ENCODE results near the gene PSTPIP2. TPM values are rescaled to one million over a fixed set of nuclear protein-coding genes. Genes with fewer than 3 reads are reported as not detected.

PSTPIP2 gene
- total and polyA plus RNA-seq, 2 of the 8 experiments (the other 6 are each of a cell fraction or from before 2014, with no cell fraction given), result 1.8 to 2.4 TPM

- peaks cover 0 to 8% (median 3%) of the 10 kb centered on the region in 4 experiments; a peak in 3 of 7 replicates for H3K4me1 ChIP-seq (replicated peaks in 1 of 4; ENCODE audit: control insufficient read depth in 3 of 4, insufficient read depth in 4 of 4, low read length in 3 of 4)
- peak overlapping the region; percentile 94 for H4K91ac ChIP-seq (replicated peaks; ENCODE audit: insufficient read length, low read length)
- 0 out of 2 replicates have a peak overlapping the region, but pooled peaks have one; percentile 65 for H2AK5ac ChIP-seq (ENCODE audit: low read depth, low read length)
- peak overlapping the region; percentile 59; the same call in 1 of the 2 replicates for H2AFZ ChIP-seq (ENCODE audit: low read length)
- POLR2A ChIA-PET (ENCODE audit: partially characterized antibody), result interaction anchor here (1.7 to 2.0 kb wide), 2 partner anchors 13 to 19 kb away, joined by 4 to 5 read pairs; no protein-coding TSS in a partner anchor
- DNase-seq (ENCODE audit: low read depth in 1 of 2, low spot score in 2 of 2), result no peak
- H3K23ac ChIP-seq (ENCODE audit: insufficient read length), result no peak overlapping the region
- H3K27ac ChIP-seq (ENCODE audit: low read depth, low read length), result no peak overlapping the region
- no peaks in the 10 kb centered on the region for H3K36me3 ChIP-seq (ENCODE audit: control insufficient read depth in 2 of 4, insufficient read depth in 4 of 4, low read length in 3 of 4)
- peak overlapping the region; percentile 96; the same call in 1 of the 2 replicates for H2BK12ac ChIP-seq (ENCODE audit: low read depth, low read length)
- H3K14ac ChIP-seq (ENCODE audit: insufficient read length), result no peak overlapping the region
- peak overlapping the region; percentile 93; the same call in 1 of the 2 replicates for H2BK20ac ChIP-seq (ENCODE audit: low read length)
- H3K4me3 ChIP-seq (ENCODE audit: extremely low read depth in 1 of 4, insufficient read depth in 2 of 4, low read depth in 3 of 4, low read length in 4 of 4), result no peak overlapping the region
- H3K27me3 ChIP-seq (replicated peaks in 1 of 4; ENCODE audit: control insufficient read depth in 3 of 4, extremely low read depth in 1 of 4, insufficient read depth in 3 of 4, low read length in 3 of 4), result no peaks in the 10 kb centered on the region
- H3K18ac ChIP-seq (ENCODE audit: extremely low read depth, low read length), result peak overlapping the region; percentile 4; the same call in 1 of the 2 replicates
- no peak overlapping the region for H4K8ac ChIP-seq (ENCODE audit: extremely low read depth, insufficient read depth, low read length)
- H3K9me3 ChIP-seq (ENCODE audit: insufficient read depth in 2 of 2, low read depth in 1 of 2, low read length in 1 of 2), result no peaks in the 10 kb centered on the region
- H4K20me1 ChIP-seq (replicated peaks in 1 of 2; ENCODE audit: control insufficient read depth in 1 of 2, insufficient read depth in 2 of 2, low read length in 2 of 2), result no peaks in the 10 kb centered on the region
- no peaks in the 10 kb centered on the region for H3K79me1 ChIP-seq (ENCODE audit: low read depth, low read length)
- H3K9ac ChIP-seq (replicated peaks in 1 of 4; ENCODE audit: extremely low read depth in 1 of 4, low read depth in 3 of 4, low read length in 3 of 4), result no peak overlapping the region
- H4K5ac ChIP-seq (ENCODE audit: insufficient read length, low read depth, low read length), result no peak overlapping the region
- H3K56ac ChIP-seq (replicated peaks; ENCODE audit: insufficient read length, low read depth, low read length), result no peak overlapping the region
- H3K79me2 ChIP-seq (ENCODE audit: control insufficient read depth in 1 of 2, insufficient read depth in 2 of 2, low read length in 2 of 2), result no peaks in the 10 kb centered on the region
- no peak for FAIRE-seq
- H3K4ac ChIP-seq (replicated peaks; ENCODE audit: insufficient read length, low read depth, low read length), result no peak overlapping the region
- CTCF ChIA-PET (ENCODE audit: partially characterized antibody), result interaction anchor here (0.7 to 4.4 kb wide), 8 partner anchors 11 to 312 kb away, joined by 3 to 27 read pairs (median 6); partner anchors contain the start of gene PSTPIP2
- no peaks in the 10 kb centered on the region for H3K23me2 ChIP-seq (ENCODE audit: low read depth, low read length)
- H2BK15ac ChIP-seq (ENCODE audit: low read length), result peak overlapping the region; percentile 40; the same call in 1 of the 2 replicates
- WGBS, 2 experiments (ENCODE audit: extremely low coverage in 1 of 2, insufficient coverage in 1 of 2, insufficient read length in 1 of 2, insufficient replicate concordance in 2 of 2, low coverage in 1 of 2, low lambda C conversion rate in 2 of 2, missing lambda C conversion rate in 1 of 2), result 91% methylated on average over 5 of the region's 5 CpGs; no CpG with 5 or more reads in 1 of the 2 experiments
- H2BK5ac ChIP-seq (ENCODE audit: low read depth, low read length), result peak overlapping the region; percentile 60; the same call in 1 of the 2 replicates
- no peak overlapping the region for H3K4me2 ChIP-seq (ENCODE audit: insufficient read depth in 1 of 2, low read depth in 2 of 2, low read length in 2 of 2)
- H2BK120ac ChIP-seq (replicated peaks; ENCODE audit: low read depth, low read length), result peak overlapping the region; percentile 37
- TF ChIP-seq CTCF (IDR thresholded peaks at IDR 0.05; ENCODE audit: control extremely low read depth in 1 of 3, insufficient read depth in 1 of 3, low read depth in 1 of 3, low read length in 3 of 3) (no peak), BCL11A (IDR thresholded peaks at IDR 0.05; ENCODE audit: low read depth in 2 of 2, low read length in 2 of 2) (no peak), SP1 (IDR thresholded peaks at IDR 0.05; ENCODE audit: low read depth, low read length) (no peak), YY1 (IDR thresholded peaks at IDR 0.05; ENCODE audit: low read depth, low read length) (no peak), USF2 (IDR thresholded peaks at IDR 0.05; ENCODE audit: low read length) (no peak), JUN (IDR thresholded peaks at IDR 0.05; ENCODE audit: low read depth, low read length) (no peak), NRF1 (IDR thresholded peaks at IDR 0.05; ENCODE audit: low read depth, low read length) (no peak), E2F6 (IDR thresholded peaks at IDR 0.05) (no peak), POLR2AphosphoS5 (IDR thresholded peaks at IDR 0.05; ENCODE audit: low read depth, low read length) (no peak)
These were observed 95.1 kb downstream of the PSTPIP2 start for GRCh38 chr18:45976974-45977373.
